ENCODE data around the gene ZC3H12C. TPM values are rescaled to one million over a fixed set of nuclear protein-coding genes. Genes with fewer than 3 reads are reported as not detected.
A peak's percentile ranks its signal among the peaks of the same experiment; 100 is the strongest.

Gene ZC3H12C
- total RNA-seq, 1 donor from 2014 or later, result 17.0 TPM

DNA sequence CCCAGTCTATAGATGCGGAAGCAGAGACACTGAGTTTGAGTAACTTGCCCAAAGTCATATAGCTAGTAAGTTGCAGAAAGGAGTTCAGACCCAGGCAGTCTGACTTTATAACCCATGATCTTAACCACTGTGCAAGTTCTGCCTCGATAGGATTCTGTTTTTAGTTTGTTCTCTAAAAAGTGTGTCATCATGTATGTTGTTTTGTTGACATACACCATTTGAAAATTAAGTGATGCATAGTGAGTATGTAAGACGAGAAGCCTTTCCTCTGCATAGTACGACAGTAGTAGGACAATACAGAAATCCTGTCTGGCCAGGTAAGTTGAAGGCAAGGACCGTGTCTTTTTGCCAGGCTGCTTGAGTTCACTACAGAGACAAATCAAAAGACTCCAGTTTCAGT lies 3.3 kb downstream of the ZC3H12C start:
- no peak for DNase-seq (ENCODE audit: low spot score in 2 of 2, unreplicated experiment in 2 of 2)
- Mint-ChIP-seq H3K9me3 (peaks cover 6% of the 10 kb centered on the region), H3K36me3 (peaks cover 6% of the 10 kb centered on the region), H3K27me3 (ENCODE audit: low read depth) (no peaks in the 10 kb centered on the region), H3K4me1 (peaks cover 50% of the 10 kb centered on the region), H3K4me3 (no peak overlapping the region), H3K27ac (no peak overlapping the region)
- TF ChIP-seq, protein P1, sequence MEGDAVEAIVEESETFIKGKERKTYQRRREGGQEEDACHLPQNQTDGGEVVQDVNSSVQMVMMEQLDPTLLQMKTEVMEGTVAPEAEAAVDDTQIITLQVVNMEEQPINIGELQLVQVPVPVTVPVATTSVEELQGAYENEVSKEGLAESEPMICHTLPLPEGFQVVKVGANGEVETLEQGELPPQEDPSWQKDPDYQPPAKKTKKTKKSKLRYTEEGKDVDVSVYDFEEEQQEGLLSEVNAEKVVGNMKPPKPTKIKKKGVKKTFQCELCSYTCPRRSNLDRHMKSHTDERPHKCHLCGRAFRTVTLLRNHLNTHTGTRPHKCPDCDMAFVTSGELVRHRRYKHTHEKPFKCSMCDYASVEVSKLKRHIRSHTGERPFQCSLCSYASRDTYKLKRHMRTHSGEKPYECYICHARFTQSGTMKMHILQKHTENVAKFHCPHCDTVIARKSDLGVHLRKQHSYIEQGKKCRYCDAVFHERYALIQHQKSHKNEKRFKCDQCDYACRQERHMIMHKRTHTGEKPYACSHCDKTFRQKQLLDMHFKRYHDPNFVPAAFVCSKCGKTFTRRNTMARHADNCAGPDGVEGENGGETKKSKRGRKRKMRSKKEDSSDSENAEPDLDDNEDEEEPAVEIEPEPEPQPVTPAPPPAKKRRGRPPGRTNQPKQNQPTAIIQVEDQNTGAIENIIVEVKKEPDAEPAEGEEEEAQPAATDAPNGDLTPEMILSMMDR (IDR thresholded peaks at IDR 0.05; ENCODE audit: unreplicated experiment), result no peak

DNA sequence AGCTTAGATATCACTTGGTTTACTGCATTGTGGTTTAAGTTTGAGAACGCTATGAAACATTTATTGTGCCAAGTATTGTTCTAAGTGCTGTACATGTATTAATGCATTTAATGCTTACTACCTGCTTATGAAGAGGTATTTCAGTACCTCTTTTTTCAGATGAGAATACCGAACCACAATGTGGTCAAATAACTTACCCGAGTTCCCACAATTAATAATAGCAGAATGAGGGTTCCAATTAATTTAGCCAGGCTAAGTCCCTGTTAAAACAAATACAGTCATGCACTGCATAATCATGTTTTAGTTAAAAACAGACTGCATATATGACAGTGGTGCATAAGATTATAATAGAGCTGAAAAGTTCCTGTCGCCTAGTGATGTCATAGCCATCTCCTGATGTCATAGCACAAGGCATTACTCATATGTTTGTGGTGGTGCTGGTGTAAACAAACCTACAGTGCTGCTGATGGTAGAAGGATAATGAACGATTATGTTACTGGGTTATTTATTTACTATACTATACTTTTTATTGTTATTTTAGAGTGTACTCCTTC lies 4.3 kb downstream of the ZC3H12C start:
- TF ChIP-seq, protein P1 (IDR thresholded peaks at IDR 0.05; ENCODE audit: unreplicated experiment), result no peak
- H3K9me3 Mint-ChIP-seq, result peaks cover 15% of the 10 kb centered on the region
- H3K27me3 Mint-ChIP-seq (ENCODE audit: low read depth), result no peaks in the 10 kb centered on the region
- peaks cover 13% of the 10 kb centered on the region for H3K36me3 Mint-ChIP-seq
- H3K4me3 Mint-ChIP-seq, result no peak overlapping the region
- DNase-seq (ENCODE audit: low spot score in 2 of 2, unreplicated experiment in 2 of 2), result no peak
- H3K27ac Mint-ChIP-seq, result peak overlapping the region; percentile 22
- peaks cover 41% of the 10 kb centered on the region for H3K4me1 Mint-ChIP-seq

DNA sequence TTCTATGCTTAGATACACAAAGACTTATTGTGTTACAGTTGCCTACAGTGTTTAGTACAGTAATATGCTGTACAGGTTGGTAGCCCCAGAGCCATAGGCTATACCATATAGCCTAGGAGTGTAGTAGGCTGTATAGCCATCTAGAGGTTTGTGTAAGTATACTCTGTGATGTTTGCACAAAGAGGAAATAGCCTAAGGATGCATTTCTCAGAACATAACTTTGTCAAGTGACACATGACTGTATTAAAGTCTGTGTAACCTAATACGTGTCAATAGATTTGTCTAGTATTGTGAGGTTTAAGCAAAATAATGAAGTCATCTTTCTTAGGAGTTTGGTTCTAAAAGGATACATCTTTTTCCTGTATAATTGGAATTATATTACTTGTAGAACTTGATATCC lies 5.5 kb downstream of the ZC3H12C start:
- TF ChIP-seq, protein P1 (IDR thresholded peaks at IDR 0.05; ENCODE audit: unreplicated experiment), result no peak
- Mint-ChIP-seq H3K4me3 (no peak overlapping the region), H3K9me3 (peaks cover 18% of the 10 kb centered on the region), H3K36me3 (peaks cover 16% of the 10 kb centered on the region), H3K27ac (no peak overlapping the region), H3K27me3 (ENCODE audit: low read depth) (no peaks in the 10 kb centered on the region), H3K4me1 (peaks cover 41% of the 10 kb centered on the region)
- no peak for DNase-seq (ENCODE audit: low spot score in 2 of 2, unreplicated experiment in 2 of 2)

DNA sequence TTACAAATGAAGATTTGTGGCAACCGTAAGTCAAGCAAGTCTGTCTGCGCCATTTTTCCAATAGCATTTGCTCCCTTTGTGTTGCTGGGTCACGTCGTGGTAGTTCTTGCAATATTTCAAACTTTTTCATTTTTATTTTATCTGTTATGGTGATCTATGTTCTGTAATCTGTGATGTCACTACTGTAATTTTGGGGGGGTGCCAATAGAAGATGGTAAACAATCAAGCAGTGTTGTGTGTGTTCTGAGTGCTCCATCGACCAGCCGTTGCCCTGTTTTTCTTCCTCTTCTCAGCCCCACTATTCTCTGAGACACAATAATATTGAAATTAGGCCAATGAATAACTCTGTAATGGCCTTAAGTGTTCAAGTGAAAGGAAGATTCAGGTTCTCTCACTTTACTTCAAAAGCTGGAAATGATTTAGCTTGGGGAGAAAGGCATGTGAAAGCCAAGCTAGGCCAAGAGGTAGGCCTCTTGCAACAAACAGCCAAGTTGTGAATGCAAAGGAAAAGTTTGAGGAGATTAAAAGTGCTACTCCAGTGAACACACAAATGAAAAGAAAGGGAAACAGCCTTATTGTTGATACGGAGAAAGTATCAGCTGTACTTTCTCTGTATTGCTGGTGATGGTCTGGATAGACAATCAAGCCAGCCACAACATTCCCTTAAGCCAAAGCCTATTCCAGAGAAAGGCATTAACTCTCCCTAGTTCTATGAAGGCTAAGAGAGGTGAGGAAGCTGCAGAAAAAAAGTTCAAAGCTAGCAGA lies 7.5 kb downstream of the ZC3H12C start:
- H3K27me3 Mint-ChIP-seq (ENCODE audit: low read depth), result no peaks in the 10 kb centered on the region
- peak overlapping the region; percentile 83 for H3K27ac Mint-ChIP-seq
- peaks cover 18% of the 10 kb centered on the region for H3K9me3 Mint-ChIP-seq
- DNase-seq (ENCODE audit: low spot score in 2 of 2, unreplicated experiment in 2 of 2), result no peak
- H3K4me3 Mint-ChIP-seq, result no peak overlapping the region
- peaks cover 24% of the 10 kb centered on the region for H3K4me1 Mint-ChIP-seq
- H3K36me3 Mint-ChIP-seq, result peaks cover 20% of the 10 kb centered on the region
- TF ChIP-seq, protein P1 (IDR thresholded peaks at IDR 0.05; ENCODE audit: unreplicated experiment), result no peak

DNA sequence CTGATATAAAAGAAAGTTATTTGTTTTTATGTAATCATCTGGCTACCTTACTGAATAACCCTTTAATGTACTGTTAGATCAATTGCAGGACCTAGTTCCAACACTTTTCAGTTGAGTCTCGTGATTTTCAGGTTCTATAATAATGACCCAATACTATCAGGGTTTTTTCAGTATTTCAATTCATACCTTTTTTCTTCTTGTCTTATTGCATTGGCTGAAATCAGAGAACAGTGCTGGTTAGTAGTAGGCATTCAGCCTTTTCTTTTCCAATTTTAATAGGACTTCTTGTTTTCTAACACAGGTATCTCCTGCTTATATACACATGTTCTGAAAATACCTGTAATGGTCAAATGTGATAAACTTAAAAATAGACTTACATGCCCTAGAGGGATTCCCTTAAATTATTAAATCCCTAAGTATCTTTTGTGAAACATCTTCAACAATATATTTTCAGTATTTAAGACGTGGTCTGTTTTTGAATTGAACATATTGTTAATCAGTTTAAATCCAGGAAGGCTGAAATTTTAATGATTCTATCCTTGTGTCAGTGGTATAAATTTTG lies 13.6 kb downstream of the ZC3H12C start:
- peaks cover 32% of the 10 kb centered on the region for H3K36me3 Mint-ChIP-seq
- H3K9me3 Mint-ChIP-seq, result peaks cover 23% of the 10 kb centered on the region
- no peaks in the 10 kb centered on the region for H3K27me3 Mint-ChIP-seq (ENCODE audit: low read depth)
- no peak overlapping the region for H3K27ac Mint-ChIP-seq
- TF ChIP-seq, protein P1 (IDR thresholded peaks at IDR 0.05; ENCODE audit: unreplicated experiment), result no peak
- H3K4me1 Mint-ChIP-seq, result no peaks in the 10 kb centered on the region
- DNase-seq (ENCODE audit: low spot score in 2 of 2, unreplicated experiment in 2 of 2), result no peak
- H3K4me3 Mint-ChIP-seq, result no peak overlapping the region
